ENCODE measurements around the gene TNNT2. TPM values are rescaled to one million over a fixed set of nuclear protein-coding genes. Genes with fewer than 3 reads are reported as not detected.

Gene TNNT2
- total and polyA plus RNA-seq, 4 donors, result 0.17 to 0.28 (median 0.25) TPM; not detected in 1

DNA sequence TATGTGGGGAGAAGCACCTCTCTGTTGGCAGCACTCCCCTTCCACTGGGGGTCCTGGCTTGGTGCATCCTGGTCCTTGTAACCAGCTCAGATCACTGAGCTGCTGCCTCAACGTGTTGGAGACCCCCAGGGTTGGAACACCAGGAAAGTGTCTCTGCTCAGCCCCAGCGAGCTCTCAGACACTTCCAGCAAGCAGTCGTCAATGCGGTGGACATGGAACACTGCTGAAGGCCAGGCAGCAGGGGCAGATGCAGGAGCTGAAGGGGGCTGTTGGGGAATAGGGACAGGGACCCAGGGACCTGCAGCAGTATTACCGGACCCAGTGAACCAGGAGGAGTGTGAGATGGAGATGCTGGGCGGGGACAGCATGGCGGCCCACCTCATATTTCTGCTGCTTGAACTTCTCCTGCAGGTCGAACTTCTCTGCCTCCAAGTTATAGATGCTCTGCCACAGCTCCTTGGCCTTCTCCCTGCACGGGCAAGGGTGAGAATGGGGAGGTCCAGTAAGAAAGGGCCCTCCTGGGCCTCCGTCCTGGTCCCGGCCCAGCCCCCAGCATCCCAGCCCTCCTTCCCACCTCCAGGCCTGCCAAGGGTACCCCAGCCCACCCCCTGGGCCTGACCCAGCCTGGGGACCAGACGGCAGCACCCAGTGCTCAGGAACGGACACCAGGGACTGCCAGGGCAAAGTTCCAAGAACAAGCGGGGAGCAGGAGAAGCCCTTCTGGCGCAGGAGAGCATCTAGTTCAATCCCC lies 16.4 kb downstream of the TNNT2 start:
- Histone ChIP-seq H3K36me3 (ENCODE audit: control insufficient read depth in 4 of 4, insufficient read depth in 3 of 4, low read depth in 1 of 4, low read length in 3 of 4) (no peaks in the 10 kb centered on the region), H3K27me3 (ENCODE audit: control insufficient read depth in 4 of 4, insufficient read depth in 4 of 4, low read length in 3 of 4) (no peaks in the 10 kb centered on the region), H3K27ac (ENCODE audit: low read depth in 1 of 2, low read length in 2 of 2) (no peak overlapping the region), H3K4me1 (ENCODE audit: control insufficient read depth in 4 of 4, insufficient read depth in 4 of 4, low read length in 3 of 4) (no peaks in the 10 kb centered on the region), H3K9me3 (ENCODE audit: control insufficient read depth in 4 of 4, low read length in 3 of 4) (no peaks in the 10 kb centered on the region), H3K4me3 (ENCODE audit: low read depth in 1 of 3, low read length in 3 of 3) (no peak overlapping the region), H3K9ac (ENCODE audit: low read depth in 1 of 2, low read length in 2 of 2) (no peak overlapping the region)
- no peak for TF ChIP-seq FOXA1 (IDR thresholded peaks at IDR 0.05)
- TF ChIP-seq, protein P1, sequence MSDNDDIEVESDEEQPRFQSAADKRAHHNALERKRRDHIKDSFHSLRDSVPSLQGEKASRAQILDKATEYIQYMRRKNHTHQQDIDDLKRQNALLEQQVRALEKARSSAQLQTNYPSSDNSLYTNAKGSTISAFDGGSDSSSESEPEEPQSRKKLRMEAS (IDR thresholded peaks at IDR 0.05), result no peak
- TF ChIP-seq HNF4G (IDR thresholded peaks at IDR 0.05), result no peak
- no peak for TF ChIP-seq NR2F2 (IDR thresholded peaks at IDR 0.05)
- no peak for TF ChIP-seq GABPA (IDR thresholded peaks at IDR 0.05 in 1 of 2, conservative IDR thresholded peaks at IDR 0.05 in 1 of 2)
- TF ChIP-seq JUND (IDR thresholded peaks at IDR 0.05), result no peak
- TF ChIP-seq, protein P2, sequence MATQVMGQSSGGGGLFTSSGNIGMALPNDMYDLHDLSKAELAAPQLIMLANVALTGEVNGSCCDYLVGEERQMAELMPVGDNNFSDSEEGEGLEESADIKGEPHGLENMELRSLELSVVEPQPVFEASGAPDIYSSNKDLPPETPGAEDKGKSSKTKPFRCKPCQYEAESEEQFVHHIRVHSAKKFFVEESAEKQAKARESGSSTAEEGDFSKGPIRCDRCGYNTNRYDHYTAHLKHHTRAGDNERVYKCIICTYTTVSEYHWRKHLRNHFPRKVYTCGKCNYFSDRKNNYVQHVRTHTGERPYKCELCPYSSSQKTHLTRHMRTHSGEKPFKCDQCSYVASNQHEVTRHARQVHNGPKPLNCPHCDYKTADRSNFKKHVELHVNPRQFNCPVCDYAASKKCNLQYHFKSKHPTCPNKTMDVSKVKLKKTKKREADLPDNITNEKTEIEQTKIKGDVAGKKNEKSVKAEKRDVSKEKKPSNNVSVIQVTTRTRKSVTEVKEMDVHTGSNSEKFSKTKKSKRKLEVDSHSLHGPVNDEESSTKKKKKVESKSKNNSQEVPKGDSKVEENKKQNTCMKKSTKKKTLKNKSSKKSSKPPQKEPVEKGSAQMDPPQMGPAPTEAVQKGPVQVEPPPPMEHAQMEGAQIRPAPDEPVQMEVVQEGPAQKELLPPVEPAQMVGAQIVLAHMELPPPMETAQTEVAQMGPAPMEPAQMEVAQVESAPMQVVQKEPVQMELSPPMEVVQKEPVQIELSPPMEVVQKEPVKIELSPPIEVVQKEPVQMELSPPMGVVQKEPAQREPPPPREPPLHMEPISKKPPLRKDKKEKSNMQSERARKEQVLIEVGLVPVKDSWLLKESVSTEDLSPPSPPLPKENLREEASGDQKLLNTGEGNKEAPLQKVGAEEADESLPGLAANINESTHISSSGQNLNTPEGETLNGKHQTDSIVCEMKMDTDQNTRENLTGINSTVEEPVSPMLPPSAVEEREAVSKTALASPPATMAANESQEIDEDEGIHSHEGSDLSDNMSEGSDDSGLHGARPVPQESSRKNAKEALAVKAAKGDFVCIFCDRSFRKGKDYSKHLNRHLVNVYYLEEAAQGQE (IDR thresholded peaks at IDR 0.05), result no peak
- TF ChIP-seq YY1 (IDR thresholded peaks at IDR 0.05), result no peak
- TF ChIP-seq, protein P3, sequence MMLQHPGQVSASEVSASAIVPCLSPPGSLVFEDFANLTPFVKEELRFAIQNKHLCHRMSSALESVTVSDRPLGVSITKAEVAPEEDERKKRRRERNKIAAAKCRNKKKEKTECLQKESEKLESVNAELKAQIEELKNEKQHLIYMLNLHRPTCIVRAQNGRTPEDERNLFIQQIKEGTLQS (IDR thresholded peaks at IDR 0.05), result no peak
- TF ChIP-seq TAF1 (conservative IDR thresholded peaks at IDR 0.05), result no peak
- TF ChIP-seq SP1 (IDR thresholded peaks at IDR 0.05), result no peak
- no peak for TF ChIP-seq EGR1 (IDR thresholded peaks at IDR 0.05; ENCODE audit: low read depth in 2 of 2)
- no peak for DNase-seq (ENCODE audit: low spot score)
- WGBS, result 79% methylated on average over 15 of the region's 15 CpGs

DNA sequence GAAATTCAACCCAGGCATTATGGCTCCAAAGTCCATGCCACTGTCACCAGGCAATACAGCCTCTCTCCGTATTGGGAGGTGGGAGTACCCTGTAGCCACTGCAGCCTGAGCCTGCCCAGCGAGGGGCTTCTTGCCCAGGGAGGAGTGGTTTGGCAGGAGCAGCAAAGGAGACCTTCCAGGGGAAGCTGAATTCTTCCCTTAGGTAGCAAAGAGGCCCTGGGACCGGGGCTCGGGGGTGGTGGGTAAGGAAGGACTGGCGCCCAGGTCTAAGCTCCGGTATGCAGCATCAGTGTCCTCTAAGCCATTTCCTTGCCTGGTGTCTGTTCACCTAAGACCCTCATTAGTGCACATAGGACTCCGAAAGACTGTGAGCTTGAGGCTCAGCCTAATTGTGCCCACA lies 17.0 kb downstream of the TNNT2 start:
- TF ChIP-seq RAD21 (IDR thresholded peaks at IDR 0.05), result no peak
- no peak for TF ChIP-seq YY1 (IDR thresholded peaks at IDR 0.05)
- TF ChIP-seq, protein P4, sequence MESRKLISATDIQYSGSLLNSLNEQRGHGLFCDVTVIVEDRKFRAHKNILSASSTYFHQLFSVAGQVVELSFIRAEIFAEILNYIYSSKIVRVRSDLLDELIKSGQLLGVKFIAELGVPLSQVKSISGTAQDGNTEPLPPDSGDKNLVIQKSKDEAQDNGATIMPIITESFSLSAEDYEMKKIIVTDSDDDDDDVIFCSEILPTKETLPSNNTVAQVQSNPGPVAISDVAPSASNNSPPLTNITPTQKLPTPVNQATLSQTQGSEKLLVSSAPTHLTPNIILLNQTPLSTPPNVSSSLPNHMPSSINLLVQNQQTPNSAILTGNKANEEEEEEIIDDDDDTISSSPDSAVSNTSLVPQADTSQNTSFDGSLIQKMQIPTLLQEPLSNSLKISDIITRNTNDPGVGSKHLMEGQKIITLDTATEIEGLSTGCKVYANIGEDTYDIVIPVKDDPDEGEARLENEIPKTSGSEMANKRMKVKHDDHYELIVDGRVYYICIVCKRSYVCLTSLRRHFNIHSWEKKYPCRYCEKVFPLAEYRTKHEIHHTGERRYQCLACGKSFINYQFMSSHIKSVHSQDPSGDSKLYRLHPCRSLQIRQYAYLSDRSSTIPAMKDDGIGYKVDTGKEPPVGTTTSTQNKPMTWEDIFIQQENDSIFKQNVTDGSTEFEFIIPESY (IDR thresholded peaks at IDR 0.05), result no peak
- TF ChIP-seq, protein P2 (IDR thresholded peaks at IDR 0.05), result no peak
- TF ChIP-seq NR2F2 (IDR thresholded peaks at IDR 0.05), result no peak
- TF ChIP-seq FOXA2 (IDR thresholded peaks at IDR 0.05), result no peak
- TF ChIP-seq, protein P1 (IDR thresholded peaks at IDR 0.05), result no peak
- no peak for TF ChIP-seq TAF1 (conservative IDR thresholded peaks at IDR 0.05)
- TF ChIP-seq, protein P5, sequence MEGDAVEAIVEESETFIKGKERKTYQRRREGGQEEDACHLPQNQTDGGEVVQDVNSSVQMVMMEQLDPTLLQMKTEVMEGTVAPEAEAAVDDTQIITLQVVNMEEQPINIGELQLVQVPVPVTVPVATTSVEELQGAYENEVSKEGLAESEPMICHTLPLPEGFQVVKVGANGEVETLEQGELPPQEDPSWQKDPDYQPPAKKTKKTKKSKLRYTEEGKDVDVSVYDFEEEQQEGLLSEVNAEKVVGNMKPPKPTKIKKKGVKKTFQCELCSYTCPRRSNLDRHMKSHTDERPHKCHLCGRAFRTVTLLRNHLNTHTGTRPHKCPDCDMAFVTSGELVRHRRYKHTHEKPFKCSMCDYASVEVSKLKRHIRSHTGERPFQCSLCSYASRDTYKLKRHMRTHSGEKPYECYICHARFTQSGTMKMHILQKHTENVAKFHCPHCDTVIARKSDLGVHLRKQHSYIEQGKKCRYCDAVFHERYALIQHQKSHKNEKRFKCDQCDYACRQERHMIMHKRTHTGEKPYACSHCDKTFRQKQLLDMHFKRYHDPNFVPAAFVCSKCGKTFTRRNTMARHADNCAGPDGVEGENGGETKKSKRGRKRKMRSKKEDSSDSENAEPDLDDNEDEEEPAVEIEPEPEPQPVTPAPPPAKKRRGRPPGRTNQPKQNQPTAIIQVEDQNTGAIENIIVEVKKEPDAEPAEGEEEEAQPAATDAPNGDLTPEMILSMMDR (IDR thresholded peaks at IDR 0.05; ENCODE audit: low read depth, low read length, missing input control), result no peak
- TF ChIP-seq HNF4G (IDR thresholded peaks at IDR 0.05), result no peak
- no peak for TF ChIP-seq FOXA1 (IDR thresholded peaks at IDR 0.05)
- no peak for TF ChIP-seq GABPA (IDR thresholded peaks at IDR 0.05 in 1 of 2, conservative IDR thresholded peaks at IDR 0.05 in 1 of 2)
- TF ChIP-seq HNF4A (conservative IDR thresholded peaks at IDR 0.05), result no peak
- TF ChIP-seq RXRA (IDR thresholded peaks at IDR 0.05), result no peak
- TF ChIP-seq, protein P3 (IDR thresholded peaks at IDR 0.05), result no peak
- TF ChIP-seq SP1 (IDR thresholded peaks at IDR 0.05), result no peak
- no peak for TF ChIP-seq EGR1 (IDR thresholded peaks at IDR 0.05; ENCODE audit: low read depth in 2 of 2)
- TF ChIP-seq JUND (IDR thresholded peaks at IDR 0.05), result no peak
- Histone ChIP-seq H3K27ac (ENCODE audit: low read depth in 1 of 2, low read length in 2 of 2) (no peak overlapping the region), H3K4me1 (ENCODE audit: control insufficient read depth in 4 of 4, insufficient read depth in 4 of 4, low read length in 3 of 4) (no peaks in the 10 kb centered on the region), H3K9ac (ENCODE audit: low read depth in 1 of 2, low read length in 2 of 2) (no peak overlapping the region), H3K9me3 (ENCODE audit: control insufficient read depth in 4 of 4, low read length in 3 of 4) (no peaks in the 10 kb centered on the region), H3K4me3 (ENCODE audit: low read depth in 1 of 3, low read length in 3 of 3) (no peak overlapping the region), H3K27me3 (ENCODE audit: control insufficient read depth in 4 of 4, insufficient read depth in 4 of 4, low read length in 3 of 4) (no peaks in the 10 kb centered on the region), H3K36me3 (ENCODE audit: control insufficient read depth in 4 of 4, insufficient read depth in 3 of 4, low read depth in 1 of 4, low read length in 3 of 4) (no peaks in the 10 kb centered on the region)
- 88% methylated on average over 7 of the region's 7 CpGs for WGBS
- no peak for DNase-seq (ENCODE audit: low spot score)
